Gastroesophageal sphincter (tissue), 4 donors: ENCODE data around the gene ARL2BP. TPM values are rescaled to one million over a fixed set of nuclear protein-coding genes. Genes with fewer than 3 reads are reported as not detected.

Experiments
- ATAC-seq: fragments of 150-250 bp; one replicate; pipeline ENCODE4 v1.9.1; 2016; ENCODE audit warnings: mild to moderate bottlenecking, moderate library complexity
- H3K27ac ChIP-seq, 4 donors: fragments of 200-600 bp; sonication (generic) in 3 of 4; 1 replicate in 3 of 4; 2 replicates in 1 of 4; pipeline ENCODE4 v1.5.1; 2016 to 2019
- H3K27me3 ChIP-seq: fragments of 200-600 bp; sonication (generic); one replicate; pipeline ENCODE4 v1.5.1; 2019
- H3K36me3 ChIP-seq, 2 donors: fragments of 200-600 bp; sonication (generic); one replicate each; pipeline ENCODE4 v1.5.1; 2019; ENCODE audit warnings: control low read depth in 1 of 2
- H3K4me1 ChIP-seq, 3 donors: fragments of 200-600 bp; sonication (generic); 1 replicate in 2 of 3; 2 replicates in 1 of 3; pipeline ENCODE4 v1.5.1; 2016 to 2019; ENCODE audit warnings: control low read depth in 2 of 3
- H3K4me3 ChIP-seq, 2 donors: fragments of 200-600 bp; sonication (generic); one replicate each; pipeline ENCODE4 v1.5.1; 2019; ENCODE audit warnings: mild to moderate bottlenecking in 1 of 2, moderate library complexity in 1 of 2
- H3K9me3 ChIP-seq, 3 donors: fragments of 200-600 bp; sonication (generic); one replicate each; pipeline ENCODE4 v1.5.1; 2017 to 2019; ENCODE audit warnings: control low read depth in 2 of 3
- CTCF ChIP-seq, 4 experiments: fragments of 200-600 bp in 2 of 4; fragments of 450-650 bp in 2 of 4; sonication (generic) in 1 of 4; IDR thresholded peaks; one replicate each; pipeline ENCODE4 v1.5.1; 2017 to 2019; ENCODE audit warnings: antibody characterized with exemption in 4 of 4, mild to moderate bottlenecking in 2 of 4, moderate library complexity in 2 of 4
- EP300 ChIP-seq: sonication (generic); formaldehyde crosslinking; IDR thresholded peaks from one replicate; pipeline ENCODE4 v1.6.1; 2017; ENCODE audit warnings: antibody characterized with exemption, mild to moderate bottlenecking
- POLR2A ChIP-seq, 2 donors: fragments of 450-650 bp; IDR thresholded peaks; one replicate each; pipeline ENCODE4 v1.6.1; 2017; ENCODE audit warnings: antibody characterized with exemption in 2 of 2, mild to moderate bottlenecking in 2 of 2, moderate library complexity in 1 of 2
- POLR2AphosphoS5 ChIP-seq: sonication (generic); formaldehyde crosslinking; IDR thresholded peaks from one replicate; pipeline ENCODE4 v1.6.1; 2017; ENCODE audit warnings: antibody characterized with exemption
- WGBS, 2 donors: methylation state at CpG; one replicate each; pipeline ENCODE4 v1.1.5; 2018; ENCODE audit warnings: low coverage in 1 of 2; 5-methylcytosine and 5-hydroxymethylcytosine counted together
- total RNA-seq, 4 donors: library from RNA; depleted of rRNA; stranded (reverse); fragments of >200 nt; gene quantifications; one replicate each; pipeline ENCODE4 v1.1.0, GENCODE V29; 2016

Gene ARL2BP
- total RNA-seq, 4 donors from 2014 or later, result 52.5 to 82.2 (median 75.8) TPM

- Histone ChIP-seq H3K9me3 (no peaks in the 10 kb centered on the region), H3K4me3 (no peak overlapping the region), H3K4me1 (peaks cover 0 to 7% (median 0%) of the 10 kb centered on the region in 3 donors), H3K27me3 (no peaks in the 10 kb centered on the region), H3K36me3 (peaks cover 19 to 97% of the 10 kb centered on the region in 2 donors), H3K27ac (no peak overlapping the region)
- ATAC-seq, result no peak
- TF ChIP-seq CTCF (IDR thresholded peaks at IDR 0.05) (no peak), POLR2A (IDR thresholded peaks at IDR 0.05) (no peak), POLR2AphosphoS5 (no peak), EP300 (no peak)
- 75 to 81% methylated on average over 7 to 8 of the region's 8 CpGs for WGBS, 2 donors
Observed at GRCh38 chr16:57235128-57236021, 9.7 kb upstream of the ARL2BP start.

- TF ChIP-seq CTCF (IDR thresholded peaks at IDR 0.05), result no peak
- TF ChIP-seq POLR2A (IDR thresholded peaks at IDR 0.05), result no peak
- TF ChIP-seq POLR2AphosphoS5, result no peak
- no peak for TF ChIP-seq EP300
- H3K4me3 ChIP-seq, result no peak overlapping the region
- no peak for ATAC-seq
- no peaks in the 10 kb centered on the region for H3K27me3 ChIP-seq
- peaks cover 0 to 7% (median 0%) of the 10 kb centered on the region in 3 donors for H3K4me1 ChIP-seq
- no peak overlapping the region for H3K27ac ChIP-seq
- no peaks in the 10 kb centered on the region for H3K9me3 ChIP-seq
- peaks cover 14 to 91% of the 10 kb centered on the region in 2 donors for H3K36me3 ChIP-seq
Observed at GRCh38 chr16:57236022-57236350, 9.1 kb upstream of the ARL2BP start.

GRCh38 chr16:57238682-57239081, 6.4 kb upstream of the ARL2BP start:
- H3K27ac ChIP-seq, result no peak overlapping the region
- WGBS, 2 donors, result 69 to 77% methylated on average over 2 of the region's 2 CpGs
- H3K4me1 ChIP-seq, result peaks cover 0 to 7% (median 0%) of the 10 kb centered on the region in 3 donors
- no peak for ATAC-seq
- no peaks in the 10 kb centered on the region for H3K9me3 ChIP-seq
- no peaks in the 10 kb centered on the region for H3K27me3 ChIP-seq
- peaks cover 6 to 64% of the 10 kb centered on the region in 2 donors for H3K36me3 ChIP-seq
- H3K4me3 ChIP-seq, result no peak overlapping the region
- no peak for TF ChIP-seq POLR2AphosphoS5
- no peak for TF ChIP-seq CTCF (IDR thresholded peaks at IDR 0.05)
- TF ChIP-seq POLR2A (IDR thresholded peaks at IDR 0.05), result no peak
- no peak for TF ChIP-seq EP300

GRCh38 chr16:57239107-57239506, 6.0 kb upstream of the ARL2BP start:
- 86 to 97% methylated on average over 2 of the region's 2 CpGs for WGBS, 2 donors
- no peak for ATAC-seq
- H3K27me3 ChIP-seq, result no peaks in the 10 kb centered on the region

More at GRCh38 chr16:57239107-57239506, 6.0 kb upstream of the ARL2BP start:
- Histone ChIP-seq H3K4me3 (no peak overlapping the region), H3K4me1 (peaks cover 0 to 9% (median 0%) of the 10 kb centered on the region in 3 donors), H3K27ac (no peak overlapping the region), H3K36me3 (peaks cover 6 to 60% of the 10 kb centered on the region in 2 donors), H3K9me3 (no peaks in the 10 kb centered on the region)
- TF ChIP-seq POLR2AphosphoS5 (no peak), EP300 (no peak), POLR2A (IDR thresholded peaks at IDR 0.05) (no peak), CTCF (IDR thresholded peaks at IDR 0.05) (no peak)
